Uterus (tissue), 4 donors: Measurements from ENCODE around the gene SLC6A15. TPM values are rescaled to one million over a fixed set of nuclear protein-coding genes. Genes with fewer than 3 reads are reported as not detected.
A peak's percentile ranks its signal among the peaks of the same experiment; 100 is the strongest.

Experiments used
- DNase-seq, 2 donors: peaks; one replicate each; pipeline ENCODE4 v3.0.0-alpha.2; 2019 to 2020
- H3K27ac ChIP-seq, 2 donors: fragments of 200-600 bp; sonication (generic); 1 replicate in 1 of 2; 2 replicates in 1 of 2; pipeline ENCODE4 v1.5.1; 2016 to 2018
- H3K27me3 ChIP-seq, 2 donors: fragments of 200-600 bp; sonication (generic); one replicate each; pipeline ENCODE4 v1.5.1; 2018 to 2019; ENCODE audit warnings: control low read depth in 1 of 2
- H3K36me3 ChIP-seq, 2 donors: fragments of 200-600 bp; sonication (generic); one replicate each; pipeline ENCODE4 v1.5.1; 2019; ENCODE audit warnings: control low read depth in 1 of 2
- H3K4me1 ChIP-seq, 2 donors: fragments of 200-600 bp; sonication (generic); one replicate each; pipeline ENCODE4 v1.5.1; 2018 to 2019; ENCODE audit warnings: control low read depth in 1 of 2
- H3K4me3 ChIP-seq, 2 donors: fragments of 200-600 bp; sonication (generic); 1 replicate in 1 of 2; 2 replicates in 1 of 2; pipeline ENCODE4 v1.5.1; 2018 to 2019; ENCODE audit warnings: mild to moderate bottlenecking in 1 of 2
- H3K9me3 ChIP-seq, 2 donors: fragments of 200-600 bp; sonication (generic); one replicate each; pipeline ENCODE4 v1.5.1; 2019; ENCODE audit warnings: control low read depth in 1 of 2
- CTCF ChIP-seq, 4 experiments: fragments of 200-600 bp in 2 of 4; fragments of 450-650 bp in 2 of 4; sonication (generic) in 2 of 4; IDR thresholded peaks; one replicate each; pipeline ENCODE4 v1.5.1; 2016 to 2019; ENCODE audit warnings: antibody characterized with exemption in 4 of 4, mild to moderate bottlenecking in 2 of 4, moderate library complexity in 1 of 4
- POLR2A ChIP-seq, 2 donors: fragments of 450-650 bp; IDR thresholded peaks; one replicate each; pipeline ENCODE4 v1.6.1; 2016; ENCODE audit warnings: antibody characterized with exemption in 2 of 2, mild to moderate bottlenecking in 1 of 2, moderate library complexity in 1 of 2
- intact Hi-C: fragments of 100-400 bp; cut with DNase I; formaldehyde crosslinking; loops from one replicate; pipeline ENCODE4 v1.15.1; 2023; ENCODE audit warnings: low total_unique reads
- total RNA-seq, 4 donors: library from RNA; depleted of rRNA in 3 of 4; stranded (reverse); fragments of >200 nt in 3 of 4; gene quantifications; one replicate each; pipeline versions ENCODE4 v1.1.0 to v1.2.4, GENCODE V29; 2014 to 2023
- donor health status: DM: yes; HTN: yes; CAD: no.

Gene SLC6A15
- total RNA-seq, 4 donors from 2014 or later, result 0.97 to 6.2 (median 4.4) TPM; not detected in 1

GRCh38 chr12:84920331-84920730, 7.7 kb upstream of the SLC6A15 start:
- Histone ChIP-seq H3K4me3 (no peak overlapping the region), H3K27me3 (no peaks in the 10 kb centered on the region), H3K36me3 (no peaks in the 10 kb centered on the region), H3K4me1 (no peaks in the 10 kb centered on the region), H3K9me3 (no peaks in the 10 kb centered on the region), H3K27ac (no peak overlapping the region)
- DNase-seq, result no peak
- TF ChIP-seq CTCF (IDR thresholded peaks at IDR 0.05) (no peak), POLR2A (IDR thresholded peaks at IDR 0.05) (no peak)
- intact Hi-C loops, result no loop called here

- peaks cover 0 to 6% of the 10 kb centered on the region in 2 donors for H3K27me3 ChIP-seq
- no peaks in the 10 kb centered on the region for H3K36me3 ChIP-seq
- H3K4me3 ChIP-seq, result no peak overlapping the region
- H3K9me3 ChIP-seq, result no peaks in the 10 kb centered on the region
- no peaks in the 10 kb centered on the region for H3K4me1 ChIP-seq
- no peak overlapping the region for H3K27ac ChIP-seq
- TF ChIP-seq CTCF (IDR thresholded peaks at IDR 0.05) (no peak), POLR2A (IDR thresholded peaks at IDR 0.05) (no peak)
- intact Hi-C loops, result no loop called here
- no peak for DNase-seq
Measured at GRCh38 chr12:84919271-84919670, 6.7 kb upstream of the SLC6A15 start.

- H3K36me3 ChIP-seq, result no peaks in the 10 kb centered on the region
- peaks cover 0 to 8% of the 10 kb centered on the region in 2 donors for H3K4me1 ChIP-seq
- peaks cover 0 to 20% of the 10 kb centered on the region in 2 donors for H3K27me3 ChIP-seq
- no peaks in the 10 kb centered on the region for H3K9me3 ChIP-seq
- H3K27ac ChIP-seq, result no peak overlapping the region
- DNase-seq, result no peak
- TF ChIP-seq CTCF (IDR thresholded peaks at IDR 0.05) (no peak), POLR2A (IDR thresholded peaks at IDR 0.05) (no peak)
- intact Hi-C loops, result no loop called here
- H3K4me3 ChIP-seq, result peak overlapping the region; percentile 16 to 36
Measured at GRCh38 chr12:84913129-84913515, 523 bp upstream of the SLC6A15 start.

GRCh38 chr12:84911271-84912197, 1.1 kb downstream of the SLC6A15 start:
- no peak for TF ChIP-seq POLR2A (IDR thresholded peaks at IDR 0.05)
- Histone ChIP-seq H3K27ac (no peak overlapping the region), H3K9me3 (no peaks in the 10 kb centered on the region), H3K4me1 (peaks cover 0 to 8% of the 10 kb centered on the region in 2 donors), H3K36me3 (no peaks in the 10 kb centered on the region), H3K27me3 (peaks cover 0 to 20% of the 10 kb centered on the region in 2 donors), H3K4me3 (peak overlapping the region; percentile 28 to 36)
- intact Hi-C loops, result no loop called here
- DNase-seq, result peak; percentile 27 to 37

GRCh38 chr12:84910549-84911241, 1.9 kb downstream of the SLC6A15 start:
- intact Hi-C loops, result no loop called here
- TF ChIP-seq CTCF (IDR thresholded peaks at IDR 0.05), result no peak
- no peak for TF ChIP-seq POLR2A (IDR thresholded peaks at IDR 0.05)
- H3K9me3 ChIP-seq, result no peaks in the 10 kb centered on the region
- DNase-seq, result no peak
- peak overlapping the region; percentile 28 to 36 for H3K4me3 ChIP-seq
- peaks cover 0 to 8% of the 10 kb centered on the region in 2 donors for H3K4me1 ChIP-seq
- H3K27ac ChIP-seq, result no peak overlapping the region
- H3K36me3 ChIP-seq, result no peaks in the 10 kb centered on the region
- peaks cover 0 to 20% of the 10 kb centered on the region in 2 donors for H3K27me3 ChIP-seq
